Caco-2 (cell line): Measurements from ENCODE around the gene DCTN2. TPM values are rescaled to one million over a fixed set of nuclear protein-coding genes. Genes with fewer than 3 reads are reported as not detected.
"Not testable (repeated sequence)": the region's sequence is repeated elsewhere in the genome, so short reads cannot be mapped to it uniquely, and the experiment has no call there.

Experiments
- BruUV-seq: library from RNA; stranded (reverse); fragments of 400-500 nt; replicated peaks from 2 replicates; lab custom pipeline; 2021; lab: Mats Ljungman, UMichigan
- CTCF ChIA-PET: fragments of 300-600 bp; sonication (Branson Sonifier 250); formaldehyde crosslinking; loops from one replicate; lab custom pipeline; 2022; ENCODE audit warnings: antibody characterized with exemption; lab: Charles Lee
- POLR2A ChIA-PET: fragments of 300-600 bp; sonication (Branson Sonifier 250); formaldehyde crosslinking; loops from one replicate; lab custom pipeline; 2022; ENCODE audit warnings: antibody characterized with exemption; lab: Charles Lee
- DNase-seq, 2 experiments: peaks; one replicate each; pipeline versions ENCODE4 v3.0.0 to v3.0.0-alpha.2; 2020 to 2022
- H3K27me3 ChIP-seq: replicated peaks from 2 replicates; pipeline ENCODE4 v1.6.0; 2011; ENCODE audit warnings: low read length; ENCODE audit not compliant: control insufficient read depth, insufficient read depth
- H3K36me3 ChIP-seq: 2 replicates; pipeline ENCODE4 v1.5.1; 2011; ENCODE audit warnings: low read length; ENCODE audit not compliant: control insufficient read depth, insufficient read depth
- H3K4me1 ChIP-seq: fragments of 250-450 bp; sonication (Bioruptor Pico); 2 replicates; pipeline ENCODE4 v1.5.1; 2020; ENCODE audit warnings: mild to moderate bottlenecking
- H3K4me3 ChIP-seq: 2 replicates; pipeline ENCODE4 v1.5.1; 2011; ENCODE audit warnings: low read depth, mild to moderate bottlenecking, control low read depth, low read length
- H3K9me3 ChIP-seq: fragments of 250-450 bp; sonication (Bioruptor Pico); 2 replicates; pipeline ENCODE4 v1.5.1; 2020; ENCODE audit warnings: mild to moderate bottlenecking, moderate library complexity
- H3K27ac Mint-ChIP-seq: one replicate; pipeline ENCODE4 v1.8.0; 2022; ENCODE audit warnings: mixed read lengths; ENCODE audit not compliant: unreplicated experiment
- H3K27me3 Mint-ChIP-seq: one replicate; pipeline ENCODE4 v1.8.0; 2022; ENCODE audit warnings: mixed read lengths; ENCODE audit not compliant: insufficient read depth, unreplicated experiment
- H3K36me3 Mint-ChIP-seq: one replicate; pipeline ENCODE4 v1.8.0; 2022; ENCODE audit warnings: mild to moderate bottlenecking, mixed read lengths; ENCODE audit not compliant: insufficient read depth, unreplicated experiment
- H3K4me1 Mint-ChIP-seq: one replicate; pipeline ENCODE4 v1.8.0; 2022; ENCODE audit warnings: low read depth, mixed read lengths; ENCODE audit not compliant: unreplicated experiment
- H3K4me3 Mint-ChIP-seq: one replicate; pipeline ENCODE4 v1.8.0; 2022; ENCODE audit warnings: mild to moderate bottlenecking, moderate library complexity, mixed read lengths; ENCODE audit not compliant: unreplicated experiment
- H3K9me3 Mint-ChIP-seq: one replicate; pipeline ENCODE4 v1.8.0; 2022; ENCODE audit warnings: mixed read lengths; ENCODE audit not compliant: unreplicated experiment
- intact Hi-C: fragments of 100-400 bp; cut with micrococcal nuclease; formaldehyde crosslinking; loops from one replicate; pipeline ENCODE4 v1.10.0; 2022; ENCODE audit not compliant: unreplicated experiment
- total RNA-seq: library from RNA; stranded (reverse); gene quantifications from 2 replicates; pipeline ENCODE4 v1.2.3, GENCODE V29; 2022
- TF ChIP-seq, protein P1 (sequence below), 2 experiments: fragments of 200-600 bp in 1 of 2; IDR thresholded peaks; 1 replicate in 1 of 2; 2 replicates in 1 of 2; pipeline versions ENCODE4 v1.5.1 to v1.8.0; 2011 to 2022; ENCODE audit warnings: antibody characterized with exemption in 1 of 2, control low read depth in 1 of 2, inconsistent platforms in 1 of 2, low read depth in 1 of 2, low read length in 1 of 2, mild to moderate bottlenecking in 1 of 2, moderate library complexity in 1 of 2; ENCODE audit not compliant: insufficient read depth in 1 of 2, severe bottlenecking in 1 of 2, unreplicated experiment in 1 of 2

DCTN2 gene
- total RNA-seq, 1 experiment from 2014 or later = 94.4 TPM

DNA sequence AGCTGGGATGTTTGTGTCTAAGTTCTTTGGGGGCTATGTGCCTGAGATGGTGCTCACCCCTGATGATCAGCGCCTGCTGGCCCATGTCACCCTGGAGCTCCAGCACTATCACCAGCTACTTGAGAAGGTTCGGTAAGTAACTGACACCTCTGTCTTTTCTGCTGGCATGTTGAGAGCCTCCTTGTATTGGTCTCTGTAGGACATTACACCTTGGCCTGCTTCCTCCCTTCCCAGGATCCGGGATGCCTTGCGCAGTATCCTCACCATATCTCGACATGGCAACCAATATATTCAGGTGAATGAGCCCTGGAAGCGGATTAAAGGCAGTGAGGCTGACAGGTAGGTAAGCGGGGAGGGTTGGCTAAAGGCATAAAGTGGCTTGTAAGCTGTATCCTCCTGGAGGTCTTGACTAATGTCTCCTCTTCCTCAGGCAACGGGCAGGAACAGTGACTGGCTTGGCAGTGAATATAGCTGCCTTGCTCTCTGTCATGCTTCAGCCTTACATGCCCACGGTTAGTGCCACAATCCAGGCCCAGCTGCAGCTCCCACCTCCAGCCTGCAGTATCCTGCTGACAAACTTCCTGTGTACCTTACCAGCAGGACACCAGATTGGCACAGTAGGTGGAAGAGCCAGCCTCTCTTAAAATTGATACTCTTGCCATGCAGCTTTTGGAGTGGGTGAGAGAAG is 32.1 kb downstream of the DCTN2 start:
- ChIA-PET POLR2A (no interaction called here), CTCF (no interaction called here)
- Histone ChIP-seq H3K4me3 (no peak overlapping the region), H3K36me3 (peaks cover 4% of the 10 kb centered on the region), H3K27me3 (no peaks in the 10 kb centered on the region), H3K9me3 (no peaks in the 10 kb centered on the region), H3K4me1 (peaks cover 9% of the 10 kb centered on the region; the same call in 1 of the 2 replicates)
- Mint-ChIP-seq H3K27me3 (no peaks in the 10 kb centered on the region), H3K36me3 (peaks cover 100% of the 10 kb centered on the region), H3K4me3 (no peak overlapping the region), H3K4me1 (peaks cover 22% of the 10 kb centered on the region), H3K9me3 (no peaks in the 10 kb centered on the region), H3K27ac (no peak overlapping the region)
- intact Hi-C loops = no loop called here
- DNase-seq = no peak
- BruUV-seq = no TSS peak
- TF ChIP-seq, protein P1, sequence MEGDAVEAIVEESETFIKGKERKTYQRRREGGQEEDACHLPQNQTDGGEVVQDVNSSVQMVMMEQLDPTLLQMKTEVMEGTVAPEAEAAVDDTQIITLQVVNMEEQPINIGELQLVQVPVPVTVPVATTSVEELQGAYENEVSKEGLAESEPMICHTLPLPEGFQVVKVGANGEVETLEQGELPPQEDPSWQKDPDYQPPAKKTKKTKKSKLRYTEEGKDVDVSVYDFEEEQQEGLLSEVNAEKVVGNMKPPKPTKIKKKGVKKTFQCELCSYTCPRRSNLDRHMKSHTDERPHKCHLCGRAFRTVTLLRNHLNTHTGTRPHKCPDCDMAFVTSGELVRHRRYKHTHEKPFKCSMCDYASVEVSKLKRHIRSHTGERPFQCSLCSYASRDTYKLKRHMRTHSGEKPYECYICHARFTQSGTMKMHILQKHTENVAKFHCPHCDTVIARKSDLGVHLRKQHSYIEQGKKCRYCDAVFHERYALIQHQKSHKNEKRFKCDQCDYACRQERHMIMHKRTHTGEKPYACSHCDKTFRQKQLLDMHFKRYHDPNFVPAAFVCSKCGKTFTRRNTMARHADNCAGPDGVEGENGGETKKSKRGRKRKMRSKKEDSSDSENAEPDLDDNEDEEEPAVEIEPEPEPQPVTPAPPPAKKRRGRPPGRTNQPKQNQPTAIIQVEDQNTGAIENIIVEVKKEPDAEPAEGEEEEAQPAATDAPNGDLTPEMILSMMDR (IDR thresholded peaks at IDR 0.05; ENCODE audit: insufficient read depth in 1 of 2, low read depth in 1 of 2, low read length in 1 of 2, severe bottlenecking in 1 of 2, unreplicated experiment in 1 of 2) = no peak

DNA sequence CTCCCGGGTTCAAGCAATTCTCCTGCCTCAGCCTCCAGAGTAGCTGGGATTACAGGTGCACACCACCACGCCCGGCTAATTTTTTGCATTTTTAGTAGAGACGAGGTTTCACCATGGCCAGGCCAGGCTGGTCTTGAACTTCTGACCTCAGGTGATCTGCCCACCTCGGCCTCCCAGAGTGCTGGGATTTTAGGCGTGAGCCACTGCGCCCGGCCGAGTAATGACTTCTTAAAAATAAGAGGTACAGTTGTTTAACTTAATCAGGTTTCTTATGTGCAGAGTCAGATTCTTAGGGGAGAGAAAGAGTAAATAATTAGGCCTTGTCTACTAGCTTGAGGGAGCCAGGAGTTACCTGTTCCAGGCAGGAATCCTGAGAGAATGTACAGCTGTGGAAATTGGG is 32.7 kb downstream of the DCTN2 start:
- DNase-seq, CTCF ChIA-PET, BruUV-seq, H3K27me3 Mint-ChIP-seq, intact Hi-C loops, H3K27ac Mint-ChIP-seq, H3K9me3 ChIP-seq, H3K9me3 Mint-ChIP-seq, H3K4me1 ChIP-seq, H3K27me3 ChIP-seq, H3K4me3 ChIP-seq, H3K4me3 Mint-ChIP-seq, H3K36me3 ChIP-seq: not testable (repeated sequence)
- POLR2A ChIA-PET = interaction anchor here (0.6 kb wide), 1 partner anchor 14 kb away, joined by 3 read pairs; no protein-coding TSS in a partner anchor
- H3K4me1 Mint-ChIP-seq = peaks cover 20% of the 10 kb centered on the region
- H3K36me3 Mint-ChIP-seq = peaks cover 100% of the 10 kb centered on the region

DNA sequence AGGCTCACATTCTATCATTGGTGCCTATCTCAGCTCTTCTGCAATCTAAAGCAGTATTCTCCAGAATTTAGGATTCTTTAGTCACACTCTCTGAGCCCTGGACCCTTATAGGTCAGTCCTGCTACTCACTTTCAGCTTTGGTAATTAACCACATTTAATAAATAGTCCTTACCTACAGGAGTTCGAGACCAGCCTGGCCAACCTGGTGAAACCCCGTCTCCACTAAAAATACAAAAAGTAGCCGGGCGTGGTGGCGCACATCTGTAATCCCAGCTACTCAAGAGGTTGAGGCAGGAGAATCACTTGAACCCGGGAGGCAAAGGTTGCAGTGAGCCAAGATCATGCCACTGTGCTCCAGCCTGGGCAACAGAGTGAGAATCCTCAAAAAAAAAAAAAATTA is 33.3 kb downstream of the DCTN2 start:
- intact Hi-C loops, H3K9me3 Mint-ChIP-seq, H3K4me1 ChIP-seq, CTCF ChIA-PET, H3K27me3 ChIP-seq, H3K27ac Mint-ChIP-seq, H3K4me3 Mint-ChIP-seq, H3K4me3 ChIP-seq, H3K36me3 ChIP-seq, DNase-seq, BruUV-seq, H3K9me3 ChIP-seq, H3K27me3 Mint-ChIP-seq: not testable (repeated sequence)
- Mint-ChIP-seq H3K36me3 (peaks cover 100% of the 10 kb centered on the region), H3K4me1 (peaks cover 14% of the 10 kb centered on the region)
- POLR2A ChIA-PET = interaction anchor here (0.6 kb wide), 1 partner anchor 13 kb away, joined by 3 read pairs; no protein-coding TSS in a partner anchor

DNA sequence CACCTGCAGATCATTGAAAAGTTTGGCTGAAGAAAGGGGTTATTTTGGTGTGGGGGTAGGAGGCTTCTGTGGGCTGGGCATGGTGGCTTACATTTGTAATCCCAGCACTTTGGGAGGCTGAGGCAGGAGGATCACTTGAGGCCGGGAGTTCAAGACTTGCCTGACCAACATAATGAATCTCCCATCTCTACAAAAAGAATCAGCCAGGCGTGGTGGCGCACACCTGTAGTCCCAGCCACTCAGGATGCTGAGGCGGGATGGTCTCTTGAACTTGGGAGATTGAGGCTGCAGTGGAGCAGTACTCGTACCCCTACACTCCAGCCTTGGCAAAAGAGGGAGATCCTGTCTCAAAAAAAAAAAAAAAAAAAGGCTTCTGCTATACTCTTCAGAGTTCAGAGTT is 33.7 kb downstream of the DCTN2 start:
- no peaks in the 10 kb centered on the region for H3K27me3 Mint-ChIP-seq
- POLR2A ChIA-PET = no interaction called here
- no TSS peak for BruUV-seq
- peaks cover 100% of the 10 kb centered on the region for H3K36me3 Mint-ChIP-seq
- Histone ChIP-seq H3K4me1 (peaks cover 1% of the 10 kb centered on the region; the same call in 1 of the 2 replicates), H3K4me3 (no peak overlapping the region), H3K9me3 (no peaks in the 10 kb centered on the region), H3K36me3 (peaks cover 4% of the 10 kb centered on the region), H3K27me3 (no peaks in the 10 kb centered on the region)
- H3K4me1 Mint-ChIP-seq = peaks cover 10% of the 10 kb centered on the region
- CTCF ChIA-PET = no interaction called here
- no peaks in the 10 kb centered on the region for H3K9me3 Mint-ChIP-seq
- TF ChIP-seq, protein P1 (IDR thresholded peaks at IDR 0.05; ENCODE audit: insufficient read depth in 1 of 2, low read depth in 1 of 2, low read length in 1 of 2, severe bottlenecking in 1 of 2, unreplicated experiment in 1 of 2) = no peak
- no peak for DNase-seq
- no peak overlapping the region for H3K4me3 Mint-ChIP-seq
- H3K27ac Mint-ChIP-seq = no peak overlapping the region
- intact Hi-C loops = no loop called here
